H9 (cell line): Measurements from ENCODE around the gene RGS2. TPM values are rescaled to one million over a fixed set of nuclear protein-coding genes. Genes with fewer than 3 reads are reported as not detected.

Experiments used
- DNase-seq: peaks from one replicate; pipeline ENCODE4 v3.0.0-alpha.2; 2017
- H2AFZ ChIP-seq: one replicate; pipeline ENCODE4 v1.6.1; 2013; ENCODE audit warnings: mild to moderate bottlenecking, low read length, control low read depth, moderate library complexity
- H2AK5ac ChIP-seq: 2 replicates; pipeline ENCODE4 v1.6.1; 2013; ENCODE audit warnings: low read length, control low read depth, mixed read lengths; ENCODE audit not compliant: insufficient read length
- H2BK120ac ChIP-seq: one replicate; pipeline ENCODE4 v1.6.1; 2013; ENCODE audit warnings: low read depth, mild to moderate bottlenecking, low read length, control low read depth, inconsistent platforms; ENCODE audit not compliant: poor library complexity, severe bottlenecking
- H2BK12ac ChIP-seq: 2 replicates; pipeline ENCODE4 v1.6.1; 2013; ENCODE audit warnings: low read length, control low read depth, mixed read lengths, low read depth; ENCODE audit not compliant: insufficient read length
- H2BK15ac ChIP-seq: 2 replicates; pipeline ENCODE4 v1.6.1; 2013; ENCODE audit warnings: low read depth, low read length, control low read depth
- H2BK20ac ChIP-seq: one replicate; pipeline ENCODE4 v1.6.1; 2013; ENCODE audit warnings: low read depth, mild to moderate bottlenecking, low read length, control low read depth, inconsistent platforms; ENCODE audit not compliant: poor library complexity, severe bottlenecking
- H2BK5ac ChIP-seq: 2 replicates; pipeline ENCODE4 v1.6.1; 2013; ENCODE audit warnings: low read length, control low read depth, mixed read lengths; ENCODE audit not compliant: insufficient read length
- H3K14ac ChIP-seq: 2 replicates; pipeline ENCODE4 v1.6.1; 2013; ENCODE audit warnings: low read length, control low read depth; ENCODE audit not compliant: insufficient read depth
- H3K18ac ChIP-seq: 2 replicates; pipeline ENCODE4 v1.6.1; 2013; ENCODE audit warnings: low read depth, mild to moderate bottlenecking, mixed read lengths, low read length, control low read depth; ENCODE audit not compliant: insufficient read length
- H3K23ac ChIP-seq: 2 replicates; pipeline ENCODE4 v1.6.1; 2013; ENCODE audit warnings: low read length, control low read depth, mixed read lengths, low read depth; ENCODE audit not compliant: insufficient read length
- H3K23me2 ChIP-seq: 2 replicates; pipeline ENCODE4 v1.6.1; 2013; ENCODE audit warnings: low read depth, mild to moderate bottlenecking, mixed read lengths, low read length, control low read depth; ENCODE audit not compliant: insufficient read length, poor library complexity, severe bottlenecking
- H3K27ac ChIP-seq: 2 replicates; pipeline ENCODE4 v1.5.1; 2013; ENCODE audit warnings: low read length, control low read depth, mixed read lengths, low read depth; ENCODE audit not compliant: insufficient read length
- H3K27me3 ChIP-seq: 2 replicates; pipeline ENCODE4 v1.6.1; 2013; ENCODE audit warnings: low read length, control low read depth, inconsistent platforms; ENCODE audit not compliant: insufficient read depth
- H3K4ac ChIP-seq: 2 replicates; pipeline ENCODE4 v1.6.1; 2013; ENCODE audit warnings: low read depth, mild to moderate bottlenecking, control low read depth, inconsistent platforms, low read length, moderate library complexity
- H3K4me1 ChIP-seq: 2 replicates; pipeline ENCODE4 v1.6.1; 2013; ENCODE audit warnings: low read length, control low read depth, inconsistent platforms; ENCODE audit not compliant: insufficient read depth
- H3K4me2 ChIP-seq: 2 replicates; pipeline ENCODE4 v1.6.1; 2013; ENCODE audit warnings: low read length, control low read depth, mixed read lengths; ENCODE audit not compliant: insufficient read length, insufficient read depth
- H3K56ac ChIP-seq: 2 replicates; pipeline ENCODE4 v1.6.1; 2013; ENCODE audit warnings: low read depth, mild to moderate bottlenecking, mixed read lengths, low read length, control low read depth; ENCODE audit not compliant: insufficient read length
- H3K79me1 ChIP-seq: 2 replicates; pipeline ENCODE4 v1.6.1; 2013; ENCODE audit warnings: low read depth, mild to moderate bottlenecking, moderate library complexity, low read length, control low read depth, inconsistent platforms; ENCODE audit not compliant: insufficient read depth, poor library complexity, severe bottlenecking
- H3K79me2 ChIP-seq: 2 replicates; pipeline ENCODE4 v1.6.1; 2013; ENCODE audit warnings: low read length, control low read depth, inconsistent platforms; ENCODE audit not compliant: insufficient read depth
- H3K9ac ChIP-seq: 2 replicates; pipeline ENCODE4 v1.6.1; 2013; ENCODE audit warnings: low read length, control low read depth, mixed read lengths; ENCODE audit not compliant: insufficient read length; ENCODE audit errors: extremely low read depth
- H3K9me3 ChIP-seq: one replicate; pipeline ENCODE4 v1.6.1; 2013; ENCODE audit warnings: low read depth, low read length, inconsistent platforms; ENCODE audit not compliant: control insufficient read depth
- H3T11ph ChIP-seq: one replicate; pipeline ENCODE4 v1.6.1; 2013; ENCODE audit warnings: mild to moderate bottlenecking, low read length, control low read depth, inconsistent platforms
- H4K20me1 ChIP-seq: one replicate; pipeline ENCODE4 v1.6.1; 2013; ENCODE audit not compliant: control insufficient read depth, insufficient read length, insufficient read depth
- H4K5ac ChIP-seq: 2 replicates; pipeline ENCODE4 v1.6.1; 2013; ENCODE audit warnings: low read depth, mild to moderate bottlenecking, mixed read lengths, low read length, control low read depth; ENCODE audit not compliant: insufficient read length
- H4K8ac ChIP-seq: replicated peaks from 2 replicates; pipeline ENCODE4 v1.6.1; 2013; ENCODE audit warnings: low read length, control low read depth, mixed read lengths, low read depth; ENCODE audit not compliant: insufficient read length
- H4K91ac ChIP-seq: 2 replicates; pipeline ENCODE4 v1.6.1; 2013; ENCODE audit warnings: low read depth, mild to moderate bottlenecking, moderate library complexity, mixed read lengths, low read length, control low read depth; ENCODE audit not compliant: insufficient read length
- H3K27ac Mint-ChIP-seq, 3 experiments: 2 replicates in 2 of 3; 3 replicates in 1 of 3; pipeline ENCODE4 v1.8.0; 2020 to 2021; ENCODE audit warnings: mixed read lengths in 3 of 3, mild to moderate bottlenecking in 1 of 3, moderate library complexity in 1 of 3
- H3K27me3 Mint-ChIP-seq: 2 replicates; pipeline ENCODE4 v1.8.0; 2021; ENCODE audit warnings: low read depth, mild to moderate bottlenecking, moderate library complexity, mixed read lengths
- H3K36me3 Mint-ChIP-seq, 3 experiments: 2 replicates in 2 of 3; 3 replicates in 1 of 3; pipeline ENCODE4 v1.8.0; 2020 to 2021; ENCODE audit warnings: low read depth in 3 of 3, mixed read lengths in 3 of 3; ENCODE audit not compliant: insufficient read depth in 1 of 3
- H3K4me1 Mint-ChIP-seq, 2 experiments: 2 replicates each; pipeline ENCODE4 v1.8.0; 2020; ENCODE audit warnings: mixed read lengths in 2 of 2
- H3K4me3 Mint-ChIP-seq, 2 experiments: 2 replicates in 1 of 2; 3 replicates in 1 of 2; pipeline ENCODE4 v1.8.0; 2020 to 2021; ENCODE audit warnings: mild to moderate bottlenecking in 2 of 2, mixed read lengths in 2 of 2, moderate library complexity in 1 of 2
- H3K9me3 Mint-ChIP-seq, 2 experiments: 2 replicates in 1 of 2; 3 replicates in 1 of 2; pipeline ENCODE4 v1.8.0; 2020; ENCODE audit warnings: mild to moderate bottlenecking in 2 of 2, mixed read lengths in 2 of 2, moderate library complexity in 1 of 2
- CTCF ChIP-seq: fragments of 200-600 bp; sonication (generic); conservative IDR thresholded peaks from 3 replicates; pipeline ENCODE4 v1.8.0; 2021; ENCODE audit warnings: antibody characterized with exemption, mild to moderate bottlenecking
- WGBS: extraction: QIAGEN DNeasy Blood & Tissue Kit; methylation state at CpG from one replicate; pipeline ENCODE4 v1.1.7; 2013; ENCODE audit warnings: missing lambda C conversion rate, low lambda C conversion rate, mixed read lengths; ENCODE audit not compliant: insufficient read length; ENCODE audit errors: extremely low coverage; 5-methylcytosine and 5-hydroxymethylcytosine counted together
- total RNA-seq: library from RNA; stranded (reverse); gene quantifications from 2 replicates; pipeline ENCODE4 v1.2.1, GENCODE V29; 2021

RGS2 gene
- total RNA-seq, 1 experiment from 2014 or later = 13.9 TPM

GRCh38 chr1:192812420-192813209 is 3.8 kb downstream of the RGS2 start:
- no peak overlapping the region for H3K4me2 ChIP-seq
- no peak overlapping the region for H3K27ac ChIP-seq
- no peak overlapping the region for H2BK120ac ChIP-seq
- no peak overlapping the region for H2BK12ac ChIP-seq
- H3K23me2 ChIP-seq = peaks cover 12% of the 10 kb centered on the region
- H3K9me3 ChIP-seq = no peaks in the 10 kb centered on the region
- no peaks in the 10 kb centered on the region for H3K4me1 ChIP-seq
- H4K91ac ChIP-seq = no peak overlapping the region
- no peak overlapping the region for H3K56ac ChIP-seq
- no peak for TF ChIP-seq CTCF
- H3K27me3 ChIP-seq = no peaks in the 10 kb centered on the region
- WGBS = no CpG with 5 or more reads among the region's 3 CpGs
- H3T11ph ChIP-seq = no peak overlapping the region
- H3K4me1 Mint-ChIP-seq = peaks cover 23 to 27% of the 10 kb centered on the region in 2 experiments
- no peak overlapping the region for H2BK20ac ChIP-seq
- H3K9me3 Mint-ChIP-seq = no peaks in the 10 kb centered on the region
- H3K79me2 ChIP-seq = no peaks in the 10 kb centered on the region; the same call in 1 of the 2 replicates
- no peak overlapping the region for H2AK5ac ChIP-seq
- H3K14ac ChIP-seq = no peak overlapping the region
- H3K4me3 Mint-ChIP-seq = no peak overlapping the region
- H2BK15ac ChIP-seq = no peak overlapping the region
- H3K27ac Mint-ChIP-seq = no peak overlapping the region
- H2BK5ac ChIP-seq = no peak overlapping the region
- no peak overlapping the region for H2AFZ ChIP-seq
- H3K9ac ChIP-seq = no peak overlapping the region
- no peak overlapping the region for H4K8ac ChIP-seq
- no peak overlapping the region for H3K18ac ChIP-seq
- H3K36me3 Mint-ChIP-seq = peaks cover 5 to 15% (median 11%) of the 10 kb centered on the region in 3 experiments; a peak in 6 of 7 replicates
- DNase-seq = no peak
- no peak overlapping the region for H3K4ac ChIP-seq
- no peaks in the 10 kb centered on the region for H3K79me1 ChIP-seq
- H3K23ac ChIP-seq = no peak overlapping the region
- peaks cover 8% of the 10 kb centered on the region for H3K27me3 Mint-ChIP-seq
- no peak overlapping the region for H4K5ac ChIP-seq
- no peaks in the 10 kb centered on the region for H4K20me1 ChIP-seq
